Middle frontal gyrus (tissue), 1 donor: ENCODE data around the gene MAST1.
"Not testable (repeated sequence)": the region's sequence is repeated elsewhere in the genome, so short reads cannot be mapped to it uniquely, and the experiment has no call there.

Experiments
- DNase-seq: peaks from one replicate; pipeline ENCODE4 v3.0.0-alpha.2; 2015; ENCODE audit warnings: low spot score; ENCODE audit errors: extremely low spot score

MAST1 gene

GRCh38 chr19:12890787-12891552 is 52.7 kb downstream of the MAST1 start, which contains the start of gene GCDH:
TSS of gene GCDH (plus strand) at chr19:12891160. CDS start at chr19:12891305, 145 bp downstream.
- DNase-seq: peak; percentile 98

DNA sequence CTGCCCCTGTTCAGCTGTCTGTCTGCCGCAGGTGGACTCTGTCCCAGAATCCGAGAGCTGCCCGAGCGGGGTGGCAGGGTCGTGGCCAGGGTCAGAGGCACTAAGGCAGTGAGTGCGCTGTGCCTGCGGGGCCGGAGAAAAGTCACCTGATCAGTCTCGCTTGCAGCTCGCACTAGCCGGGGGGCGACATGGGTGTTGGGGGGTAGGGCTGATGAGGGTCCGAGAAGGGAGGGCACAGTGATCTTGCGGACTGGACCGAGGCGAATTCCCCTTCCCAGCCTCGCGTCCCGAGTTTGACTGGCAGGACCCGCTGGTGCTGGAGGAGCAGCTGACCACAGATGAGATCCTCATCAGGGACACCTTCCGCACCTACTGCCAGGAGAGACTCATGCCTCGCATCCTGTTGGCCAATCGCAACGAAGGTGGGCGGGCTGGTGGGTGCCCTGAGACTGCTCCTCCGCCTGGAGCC is 53.3 kb downstream of the MAST1 start:
- no peak for DNase-seq

- no peak for DNase-seq
Observed at GRCh38 chr19:12893582-12893981, 55.3 kb downstream of the MAST1 start.

- no peak for DNase-seq
Observed at GRCh38 chr19:12896460-12896859, 58.1 kb downstream of the MAST1 start.

- no peak for DNase-seq
Observed at GRCh38 chr19:12899891-12900518, 61.7 kb downstream of the MAST1 start.

DNA sequence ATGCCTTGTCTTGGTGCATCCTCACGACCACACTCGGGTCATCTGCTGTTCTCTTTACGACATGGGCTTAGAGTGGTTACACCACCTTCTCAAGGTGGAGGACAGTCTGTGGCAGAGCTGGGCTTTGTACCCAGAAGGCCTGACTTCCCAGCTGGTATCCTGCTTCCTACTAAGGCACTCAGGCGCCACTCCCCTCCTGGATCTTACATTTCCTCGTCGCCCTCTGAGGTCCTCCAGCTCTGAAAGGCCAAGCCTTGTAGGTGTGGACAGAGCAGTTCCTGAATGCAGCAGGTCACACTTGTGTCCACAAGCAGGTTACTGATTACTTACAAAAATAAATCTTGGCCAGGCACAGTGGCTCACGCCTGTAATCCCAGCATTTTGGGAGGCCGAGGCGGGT is 68.9 kb downstream of the MAST1 start:
- no peak for DNase-seq

- no peak for DNase-seq
Observed at GRCh38 chr19:12912571-12912970, 74.3 kb downstream of the MAST1 start.

DNA sequence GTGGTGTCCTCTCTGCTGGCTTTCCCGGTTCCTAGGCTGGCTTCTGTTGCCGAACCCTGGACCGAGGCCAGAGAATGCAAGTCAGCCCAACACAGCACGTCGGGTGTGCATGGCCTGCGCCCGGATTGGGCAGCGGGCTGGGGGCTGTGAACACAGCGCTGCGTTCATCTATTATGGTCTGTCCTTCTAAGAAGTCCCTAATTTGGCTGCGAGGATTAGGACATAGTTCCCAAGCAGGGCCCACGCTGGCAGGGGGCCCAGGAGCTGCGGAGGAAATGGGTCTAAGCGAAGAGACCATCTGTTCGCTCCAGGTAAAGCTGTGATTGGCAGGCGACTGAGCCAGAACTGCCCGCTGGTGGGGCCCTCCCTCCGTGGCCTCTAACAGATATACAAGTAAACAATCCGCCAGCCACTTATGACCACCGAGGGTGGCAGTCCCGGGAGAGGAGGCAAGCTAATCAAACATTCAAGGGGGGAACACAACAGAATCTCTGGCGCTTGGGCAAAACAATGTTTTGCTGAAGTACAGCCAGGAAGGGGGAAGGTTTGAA is 74.8 kb downstream of the MAST1 start:
- peak; percentile 52 for DNase-seq

GRCh38 chr19:12913851-12914690 is 75.8 kb downstream of the MAST1 start:
- DNase-seq: no peak

GRCh38 chr19:12915860-12916259 is 77.5 kb downstream of the MAST1 start:
- DNase-seq: not testable (repeated sequence)

- DNase-seq: no peak
Observed at GRCh38 chr19:12918253-12918652, 79.9 kb downstream of the MAST1 start.

GRCh38 chr19:12921047-12921446 is 82.7 kb downstream of the MAST1 start:
- DNase-seq: no peak

GRCh38 chr19:12922959-12923358 is 84.6 kb downstream of the MAST1 start:
- DNase-seq: no peak
